Measurements from ENCODE around the gene FAM181B.
"Not testable (repeated sequence)": the region's sequence is repeated elsewhere in the genome, so short reads cannot be mapped to it uniquely, and the experiment has no call there.

Gene FAM181B

DNA sequence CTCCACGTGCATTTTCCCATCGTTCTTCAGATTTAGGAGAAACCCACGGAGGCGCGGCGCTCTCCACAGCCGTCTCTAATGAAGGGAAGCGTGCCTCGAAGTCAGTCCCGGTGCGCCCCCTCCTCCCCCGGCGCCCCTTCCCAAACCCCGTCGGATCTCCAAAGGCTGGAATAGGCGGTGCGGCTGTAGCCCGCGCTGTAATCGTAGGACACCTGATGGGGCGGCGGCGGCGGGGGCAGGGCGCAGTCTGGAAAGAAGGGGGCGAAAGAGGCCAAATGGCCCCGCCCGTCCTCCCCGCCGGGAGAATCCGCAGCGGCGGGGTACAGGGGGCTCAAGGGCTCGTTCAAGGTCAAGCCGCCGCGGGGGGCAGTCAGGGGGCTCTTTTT lies 1.3 kb downstream of the FAM181B start:
- DNase-seq (ENCODE audit: low read depth in 2 of 2) = no peak

- no peak for DNase-seq (ENCODE audit: low read depth in 2 of 2)
These were observed 1.9 kb downstream of the FAM181B start for GRCh38 chr11:82731691-82732277.

- DNase-seq (ENCODE audit: low read depth in 2 of 2) = no peak
These were observed 2.9 kb downstream of the FAM181B start for GRCh38 chr11:82730754-82731153.

GRCh38 chr11:82730286-82730685 lies 3.4 kb downstream of the FAM181B start:
- DNase-seq (ENCODE audit: low read depth in 2 of 2) = no peak

DNA sequence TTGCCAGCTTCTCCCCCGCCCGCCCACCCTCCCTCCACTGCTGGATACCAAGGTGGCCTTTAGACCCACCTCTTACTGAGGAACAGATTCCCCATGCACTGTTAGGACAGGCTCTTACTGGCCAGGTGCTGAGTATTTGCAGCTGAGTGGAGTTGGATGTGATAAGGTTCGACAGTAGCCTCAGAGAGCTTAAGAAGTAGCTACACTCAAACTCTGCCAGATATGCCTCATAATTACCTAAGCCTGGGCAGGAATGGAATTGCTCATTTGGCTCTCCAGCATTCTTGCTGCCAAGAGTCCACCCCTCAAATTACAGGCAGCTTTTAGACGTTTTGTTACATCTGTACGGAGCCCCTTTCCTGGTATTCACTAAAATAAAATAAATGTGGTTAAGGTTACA lies 9.6 kb downstream of the FAM181B start:
- DNase-seq (ENCODE audit: low read depth in 2 of 2) = no peak

DNA sequence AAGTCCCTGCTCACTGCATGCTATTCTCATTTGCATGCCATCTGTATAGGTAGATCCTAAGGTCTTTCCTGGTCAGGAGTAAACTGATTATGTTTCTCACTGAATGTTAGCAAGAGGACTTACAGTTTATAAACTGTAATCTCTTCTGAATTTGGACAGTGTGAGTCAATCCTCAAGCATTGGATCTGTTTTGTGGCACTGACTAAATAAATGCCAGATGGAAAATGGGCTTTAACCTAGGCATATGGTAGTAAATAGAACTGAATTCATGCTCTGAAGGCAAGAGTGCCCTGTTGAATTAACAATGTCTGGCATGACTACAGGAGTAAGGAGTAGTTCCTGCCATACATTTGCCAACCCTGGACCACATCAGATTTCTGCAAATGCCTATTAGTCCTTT lies 11.4 kb downstream of the FAM181B start:
- no peak for DNase-seq (ENCODE audit: low read depth in 2 of 2)

GRCh38 chr11:82720267-82721065 lies 13.2 kb downstream of the FAM181B start:
- no peak for DNase-seq (ENCODE audit: low read depth in 2 of 2)

DNA sequence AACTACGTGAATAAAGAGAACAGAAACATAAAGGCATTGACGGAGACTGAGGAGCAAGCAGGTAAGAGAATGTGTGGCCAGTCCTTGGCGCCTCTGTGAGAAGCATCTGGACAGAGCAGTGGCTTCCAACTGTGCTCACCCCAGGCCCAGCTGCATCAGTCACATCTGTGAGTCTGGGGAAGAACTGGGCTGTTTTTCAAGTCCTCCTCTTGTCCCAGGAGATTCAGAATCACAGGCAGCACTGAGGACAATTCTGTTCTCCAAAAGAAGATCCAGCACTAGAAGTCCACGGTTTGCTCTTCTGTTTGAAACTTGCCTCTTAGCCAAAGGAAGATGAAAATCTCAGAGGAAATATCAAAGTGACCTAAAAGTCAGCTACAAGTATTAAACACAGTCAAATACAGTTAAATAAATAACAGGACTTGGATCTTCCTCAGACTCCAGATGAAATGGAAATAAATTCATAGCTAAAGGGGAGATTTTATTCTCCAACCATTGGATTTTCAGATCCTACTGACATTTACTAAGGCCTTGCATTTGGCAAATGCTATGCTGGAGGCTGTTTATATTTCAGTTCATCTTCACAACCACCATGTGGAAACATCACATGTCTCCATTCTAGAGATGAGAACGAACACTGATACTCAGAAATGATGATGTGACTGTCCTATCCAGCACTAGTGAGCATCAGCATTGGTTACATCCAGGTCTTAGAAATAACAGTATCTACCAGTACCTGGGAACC lies 14.1 kb downstream of the FAM181B start:
- no peak for DNase-seq (ENCODE audit: low read depth in 2 of 2)

DNA sequence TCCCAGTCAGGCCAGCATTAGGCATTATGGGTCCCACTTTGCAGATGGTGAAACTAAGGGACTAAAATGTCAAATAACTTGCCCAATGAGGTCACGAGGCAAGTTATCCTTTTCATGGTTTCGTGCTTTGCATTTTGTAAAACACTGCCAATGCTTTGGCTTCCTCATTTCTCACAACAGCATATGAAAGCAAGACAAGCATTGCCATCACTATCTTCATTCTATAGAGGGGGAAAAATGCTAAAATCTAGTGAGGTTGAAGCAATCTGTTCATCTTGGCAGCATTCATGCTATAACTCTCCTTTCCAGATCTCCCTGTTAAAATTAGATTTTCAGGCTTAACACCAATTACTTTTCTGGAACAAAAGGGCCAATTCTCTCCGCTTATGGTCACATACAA lies 14.8 kb downstream of the FAM181B start:
- DNase-seq (ENCODE audit: low read depth in 2 of 2) = no peak

GRCh38 chr11:82718307-82718706 lies 15.4 kb downstream of the FAM181B start:
- no peak for DNase-seq (ENCODE audit: low read depth in 2 of 2)

- DNase-seq (ENCODE audit: low read depth in 2 of 2) = no peak
These were observed 19.1 kb downstream of the FAM181B start for GRCh38 chr11:82714346-82715174.

DNA sequence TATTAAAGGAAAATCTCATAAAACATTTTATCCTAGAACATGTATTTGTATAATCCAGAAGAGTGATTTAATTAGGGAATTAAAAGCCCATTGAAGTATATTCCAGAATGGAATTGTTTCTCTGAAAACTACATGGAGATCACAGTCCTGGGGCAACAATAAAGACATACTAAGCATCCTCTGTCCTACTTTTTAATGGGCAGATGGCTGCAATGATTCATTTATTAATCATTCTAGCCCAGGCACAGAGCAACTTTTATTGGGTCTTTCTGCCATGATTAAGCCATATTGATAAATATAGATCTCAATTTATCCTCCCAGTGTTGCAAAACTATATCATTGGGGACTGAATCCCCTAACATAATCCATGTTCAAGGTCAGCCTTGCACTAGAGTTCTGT lies 22.0 kb downstream of the FAM181B start:
- no peak for DNase-seq (ENCODE audit: low read depth in 2 of 2)

DNA sequence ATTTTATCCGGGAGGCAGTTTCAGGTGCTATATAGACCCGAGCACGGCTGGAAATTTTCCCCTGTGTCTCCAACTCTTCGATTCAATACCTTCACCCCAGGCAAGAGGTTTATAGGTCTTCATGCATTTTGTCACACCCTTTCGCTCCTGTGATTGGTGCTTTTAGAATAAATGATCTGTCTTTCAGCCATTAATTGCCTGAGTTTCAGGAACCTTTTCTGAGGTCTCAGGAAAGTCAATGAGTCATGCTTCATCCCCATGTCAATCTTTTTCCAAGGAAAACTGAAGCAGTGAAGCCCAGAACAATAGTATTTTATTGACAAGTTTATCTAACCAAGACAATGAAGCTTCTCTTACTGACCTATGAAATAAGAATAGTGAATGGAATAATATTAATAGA lies 29.9 kb downstream of the FAM181B start:
- no peak for DNase-seq (ENCODE audit: low read depth in 2 of 2)

GRCh38 chr11:82703226-82703625 lies 30.4 kb downstream of the FAM181B start:
- no peak for DNase-seq (ENCODE audit: low read depth in 2 of 2)

DNA sequence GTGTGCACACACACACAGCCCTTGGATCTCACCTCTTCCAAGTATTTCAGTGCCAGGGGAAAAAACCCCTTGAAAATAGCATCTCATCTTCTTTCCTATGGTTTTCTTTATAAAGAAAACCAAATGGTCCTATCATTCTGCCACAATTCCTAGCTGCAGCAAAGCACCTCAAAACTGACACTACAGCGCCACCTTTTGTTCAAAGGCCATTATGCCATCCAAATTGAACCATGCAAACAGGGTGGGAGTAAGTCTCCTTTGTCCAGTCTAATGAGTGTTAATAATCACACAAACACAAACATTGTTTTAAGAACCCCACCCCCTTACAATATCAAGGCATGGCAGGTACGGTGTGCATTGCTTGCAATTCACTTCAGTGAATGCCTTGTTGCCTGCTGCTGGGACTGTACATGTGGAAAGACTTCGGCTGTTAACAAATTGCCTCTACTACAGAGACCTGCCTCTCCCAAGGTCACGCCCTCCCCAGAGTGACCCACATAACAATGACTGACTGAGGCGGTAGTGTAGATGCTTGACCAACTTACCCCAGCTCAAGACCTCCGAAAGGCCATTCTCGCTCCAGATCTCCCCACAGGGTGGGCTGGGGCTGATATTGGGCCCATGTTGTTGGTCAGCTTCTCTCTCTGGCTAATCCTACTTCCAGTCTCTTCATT lies 31.7 kb downstream of the FAM181B start:
- peak in 1 of 2 donors; percentile 8 for DNase-seq (ENCODE audit: low read depth in 2 of 2)

- no peak for DNase-seq (ENCODE audit: low read depth in 2 of 2)
These were observed 34.9 kb downstream of the FAM181B start for GRCh38 chr11:82698576-82699352.

GRCh38 chr11:82692981-82693380 lies 40.7 kb downstream of the FAM181B start:
- DNase-seq (ENCODE audit: low read depth in 2 of 2) = no peak

- not testable (repeated sequence) for DNase-seq (ENCODE audit: low read depth in 2 of 2)
These were observed 44.3 kb downstream of the FAM181B start for GRCh38 chr11:82689347-82689746.

DNA sequence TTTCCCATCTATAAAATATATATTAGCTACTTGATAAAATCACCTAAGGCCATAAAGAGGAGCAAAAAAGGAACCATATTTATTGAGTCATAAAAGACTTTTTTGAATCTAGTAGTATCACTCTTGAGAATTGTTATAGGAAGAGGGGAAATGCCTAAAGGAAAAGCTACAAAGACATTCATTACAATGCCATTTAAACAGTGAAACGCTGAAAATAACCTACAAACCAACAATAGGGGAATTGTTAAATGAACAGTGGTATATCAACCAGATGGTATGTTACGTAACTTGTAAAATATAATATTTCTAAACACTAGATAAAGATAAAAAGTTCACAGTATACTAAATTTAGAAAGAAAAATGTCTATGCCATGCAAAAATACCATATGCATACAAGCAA lies 47.5 kb downstream of the FAM181B start:
- DNase-seq (ENCODE audit: low read depth in 2 of 2) = no peak

- DNase-seq (ENCODE audit: low read depth in 2 of 2) = no peak
These were observed 50.6 kb downstream of the FAM181B start for GRCh38 chr11:82683029-82683428.

All from stimulated activated CD8-positive, alpha-beta memory T cell treated with anti-CD3 and anti-CD28 coated beads, Interleukin-2, amount 100 ng/mL, for 48 hours (primary cell).